NCI-H1417 treated with DMSO at 0.1 percent for 48 hours (cell line): ENCODE measurements around the gene MTRF1L.
A peak's percentile ranks its signal among the peaks of the same experiment; 100 is the strongest.
"Not testable (repeated sequence)": the region's sequence is repeated elsewhere in the genome, so short reads cannot be mapped to it uniquely, and the experiment has no call there.

ENCODE experiments used
- DNase-seq: peaks from one replicate; lab custom pipeline; 2025; lab: John Stamatoyannopoulos, UW

MTRF1L gene

DNA sequence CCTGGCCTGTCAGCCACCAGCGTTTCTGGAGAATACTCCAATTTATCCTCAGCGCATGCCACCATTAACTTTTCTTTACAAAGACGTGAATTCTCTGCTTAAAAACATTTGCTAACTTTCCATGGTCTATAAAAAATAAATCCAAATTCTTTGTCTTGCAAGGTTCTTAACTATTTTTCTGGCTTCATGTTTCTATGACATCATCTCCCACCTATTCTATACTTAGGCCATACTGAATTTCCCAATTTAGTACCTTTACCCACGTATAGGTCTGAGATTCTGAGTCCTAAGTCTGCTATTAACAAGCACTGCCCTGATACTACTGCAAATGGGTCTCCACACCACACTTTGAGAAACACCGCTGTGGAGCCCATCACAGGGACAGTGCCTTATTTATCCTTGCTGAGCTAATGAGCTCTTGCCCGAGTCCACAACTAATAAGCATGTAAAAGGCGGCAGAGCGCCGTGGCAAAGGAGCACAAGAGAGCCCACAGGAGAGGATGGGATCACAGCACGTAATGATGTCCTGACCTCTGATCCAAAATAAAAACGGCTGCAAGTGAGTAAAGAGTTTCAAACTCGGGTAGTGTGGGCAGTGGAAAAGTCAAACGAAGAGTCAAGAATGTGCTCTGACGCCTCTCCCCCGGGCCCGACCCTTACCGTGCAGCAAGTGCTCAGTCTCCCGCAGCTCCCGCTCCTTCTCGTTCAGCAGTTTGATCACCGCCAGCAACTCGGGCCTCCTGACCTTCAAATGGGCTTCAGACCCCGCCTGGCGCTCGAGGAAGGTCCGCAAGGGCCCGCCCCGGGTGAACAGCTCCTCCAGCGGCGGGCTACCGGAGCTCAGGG lies 519 bp downstream of the MTRF1L start:
- DNase-seq = no peak

DNA sequence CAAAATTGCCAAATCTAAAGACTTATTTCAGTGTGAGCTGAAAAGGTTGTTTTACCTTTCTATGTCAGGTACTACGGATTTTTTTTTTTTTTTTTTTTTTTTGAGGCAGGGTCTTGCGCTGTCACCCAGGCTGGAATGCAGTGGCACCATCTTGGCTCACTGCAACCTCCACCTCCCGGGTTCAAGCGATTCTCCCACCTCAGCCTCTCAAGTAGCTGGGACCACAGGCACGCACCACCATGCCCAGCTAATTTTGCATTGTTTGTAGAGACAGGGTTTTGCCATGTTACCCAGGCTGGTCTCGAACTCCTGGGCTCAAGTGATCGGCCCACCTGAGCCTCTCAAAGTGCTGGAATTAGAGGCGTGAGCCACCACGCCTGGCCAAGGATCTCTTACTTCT lies 1.7 kb downstream of the MTRF1L start:
- not testable (repeated sequence) for DNase-seq

DNA sequence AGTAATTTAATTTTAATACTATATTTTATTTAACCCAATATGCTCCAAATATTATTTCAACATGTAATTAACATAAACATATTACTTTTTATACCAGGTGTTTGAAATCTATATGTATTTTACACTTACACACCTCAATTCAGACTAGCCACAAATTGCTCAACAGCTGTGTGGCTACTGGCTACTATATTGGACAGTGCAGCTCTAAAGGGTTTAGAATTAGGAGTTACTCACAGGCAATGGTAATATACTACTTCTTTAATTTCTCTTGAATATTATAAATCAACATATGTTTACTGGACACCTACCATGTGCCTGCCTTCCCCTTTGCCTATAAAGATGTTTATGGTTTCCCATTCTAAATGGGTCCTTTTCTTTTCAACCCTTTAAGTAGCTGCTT lies 2.3 kb downstream of the MTRF1L start:
- no peak for DNase-seq

DNA sequence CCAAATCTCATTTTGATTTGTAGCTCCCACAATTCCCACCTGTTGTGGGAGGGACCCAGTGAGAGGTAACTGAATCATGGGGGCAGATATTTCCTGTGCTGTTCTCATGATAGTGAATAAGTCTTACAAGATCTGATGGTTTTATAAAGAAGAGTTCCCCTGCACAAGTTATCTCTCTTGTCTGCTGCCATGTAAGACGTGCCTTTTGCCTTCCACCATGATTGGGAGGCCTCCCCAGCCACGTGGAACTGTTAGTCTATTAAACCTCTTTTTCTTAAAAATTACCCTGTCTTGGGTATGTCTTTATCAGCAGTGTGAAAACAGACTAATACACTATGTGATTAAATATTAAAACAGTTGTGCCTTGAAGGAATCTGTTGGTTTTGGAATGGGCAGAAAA lies 3.0 kb downstream of the MTRF1L start:
- DNase-seq = not testable (repeated sequence)

DNA sequence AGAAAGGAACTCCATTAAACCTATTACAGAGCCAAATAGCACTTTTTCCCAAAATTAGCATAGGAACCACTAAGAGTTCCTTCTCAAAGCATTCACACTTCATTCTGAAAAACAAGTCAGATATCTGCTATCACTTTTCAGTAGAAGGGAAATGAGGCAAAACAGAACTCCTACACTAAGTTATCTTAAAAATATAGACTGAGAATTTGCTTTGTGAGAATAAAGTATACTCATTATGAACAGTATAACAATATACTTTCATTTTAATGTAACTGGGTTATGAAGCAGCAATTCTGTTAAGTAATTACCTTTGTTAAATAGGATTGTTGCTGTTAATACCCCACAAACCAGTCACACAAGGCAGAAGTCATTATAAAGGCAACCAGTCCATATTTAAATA lies 8.7 kb downstream of the MTRF1L start:
- no peak for DNase-seq

DNA sequence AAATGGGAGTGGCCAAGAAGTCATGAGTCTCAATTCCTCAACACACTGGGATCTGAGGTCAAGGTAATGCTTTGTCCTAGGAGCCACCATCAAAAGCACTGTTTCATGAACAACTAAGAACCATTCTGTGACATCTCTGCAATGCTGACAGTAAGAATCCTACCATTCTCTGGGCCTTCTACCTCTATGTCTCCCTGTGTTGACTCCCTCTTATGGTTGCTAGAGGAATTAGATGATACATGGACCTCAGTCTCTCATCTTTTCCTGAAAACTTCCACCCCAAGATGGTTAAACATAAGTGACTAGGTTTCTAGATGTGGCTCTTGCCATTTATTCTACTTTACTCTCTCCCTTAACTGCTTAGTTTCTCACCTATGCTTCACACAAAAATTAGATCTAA lies 9.1 kb downstream of the MTRF1L start:
- no peak for DNase-seq

DNA sequence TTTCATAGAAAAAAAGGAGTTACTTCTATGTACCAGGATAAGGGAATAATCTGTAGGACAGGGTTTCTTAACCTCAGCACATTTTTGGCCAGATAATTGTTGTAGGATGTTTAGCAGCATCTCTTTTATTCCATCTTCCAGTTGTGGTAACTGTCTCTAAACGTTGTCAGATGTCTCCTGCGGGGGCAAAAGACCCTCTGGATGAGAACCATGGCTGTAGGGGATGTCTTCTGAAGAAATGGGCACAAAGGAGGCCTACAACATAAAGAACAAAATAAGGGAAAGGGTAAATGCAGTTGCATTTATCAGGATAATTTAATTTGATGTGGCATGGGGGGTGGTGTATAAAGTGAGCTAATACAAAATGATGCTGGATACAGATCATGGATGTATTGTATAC lies 15.5 kb downstream of the MTRF1L start:
- DNase-seq = no peak

DNA sequence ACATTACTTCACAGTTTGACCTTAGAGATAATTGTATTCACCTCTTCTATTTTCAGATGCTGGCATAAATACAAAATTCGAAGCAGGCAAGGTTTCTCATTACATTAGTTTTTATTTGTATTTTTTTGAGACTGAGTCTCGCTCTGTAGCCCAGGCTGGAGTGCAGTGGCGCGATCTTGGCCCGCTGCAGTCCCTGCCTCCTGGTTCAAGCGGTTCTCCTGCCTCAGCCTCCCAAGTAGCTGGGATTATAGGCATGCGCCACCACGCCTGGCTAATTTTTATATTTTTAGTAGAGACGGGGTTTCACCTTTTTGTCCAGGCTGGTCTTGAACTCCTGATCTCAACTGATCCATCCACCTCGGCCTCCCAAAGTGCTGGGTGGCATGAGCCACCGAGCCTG lies 17.2 kb downstream of the MTRF1L start:
- DNase-seq = not testable (repeated sequence)

DNA sequence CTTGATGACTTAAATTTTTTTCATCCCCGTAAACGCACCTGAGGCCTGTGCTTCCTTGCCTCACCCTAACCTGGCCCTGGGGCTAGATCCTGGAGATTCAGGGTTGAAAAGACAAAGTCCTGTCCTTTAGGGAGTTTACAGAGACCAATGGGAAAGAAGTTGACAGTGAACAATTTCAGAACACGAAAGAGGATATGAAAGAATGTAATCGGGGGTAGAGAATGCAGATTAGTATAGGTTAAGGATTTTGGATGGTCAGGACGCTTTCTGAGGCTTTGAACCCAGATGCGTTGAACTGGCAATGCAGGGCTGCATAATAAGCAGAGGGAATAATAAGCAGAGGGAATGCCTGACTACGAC lies 18.0 kb downstream of the MTRF1L start:
- DNase-seq = no peak

DNA sequence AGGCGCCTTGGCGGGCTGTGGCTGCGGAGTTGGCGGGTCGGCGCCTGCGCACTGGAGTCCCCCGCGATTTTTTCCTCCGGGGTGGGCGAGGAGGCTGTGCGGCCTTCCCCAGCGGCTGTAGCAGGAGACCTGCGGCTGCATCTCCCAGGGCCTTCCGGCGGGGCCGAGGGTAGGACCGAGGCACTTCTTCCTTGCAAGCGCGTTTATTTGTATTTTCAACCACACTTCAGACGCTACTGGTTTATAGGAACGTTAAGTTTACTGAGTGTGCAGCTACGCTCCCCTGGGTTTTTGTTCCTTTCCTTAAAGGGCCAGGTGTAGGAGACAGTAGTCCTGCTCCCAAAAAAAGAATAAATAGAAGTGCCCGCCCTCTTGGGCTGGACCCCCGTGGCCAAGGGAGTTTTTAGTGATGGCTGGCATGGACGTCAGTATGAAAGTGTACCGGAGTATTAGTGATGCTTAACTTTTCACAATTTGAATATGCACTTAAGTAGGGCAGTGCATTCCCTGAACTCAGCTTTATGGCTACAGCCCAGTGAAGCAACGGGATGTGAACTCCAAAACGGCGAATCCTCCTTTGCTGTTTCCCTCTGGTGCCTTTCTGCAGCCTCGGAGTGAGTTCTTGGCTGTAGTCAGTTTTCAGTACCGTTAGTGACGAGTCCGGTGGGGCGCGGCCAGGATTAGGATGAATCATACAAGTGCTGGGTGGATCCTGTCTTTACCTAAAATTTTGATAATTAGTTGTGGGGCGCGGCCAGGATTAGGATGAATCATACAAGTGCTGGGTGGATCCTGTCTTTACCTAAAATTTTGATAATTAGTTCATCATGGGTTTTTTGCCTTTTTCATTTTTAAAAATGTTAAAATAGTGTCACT lies 18.6 kb downstream of the MTRF1L start:
- DNase-seq = no peak

DNA sequence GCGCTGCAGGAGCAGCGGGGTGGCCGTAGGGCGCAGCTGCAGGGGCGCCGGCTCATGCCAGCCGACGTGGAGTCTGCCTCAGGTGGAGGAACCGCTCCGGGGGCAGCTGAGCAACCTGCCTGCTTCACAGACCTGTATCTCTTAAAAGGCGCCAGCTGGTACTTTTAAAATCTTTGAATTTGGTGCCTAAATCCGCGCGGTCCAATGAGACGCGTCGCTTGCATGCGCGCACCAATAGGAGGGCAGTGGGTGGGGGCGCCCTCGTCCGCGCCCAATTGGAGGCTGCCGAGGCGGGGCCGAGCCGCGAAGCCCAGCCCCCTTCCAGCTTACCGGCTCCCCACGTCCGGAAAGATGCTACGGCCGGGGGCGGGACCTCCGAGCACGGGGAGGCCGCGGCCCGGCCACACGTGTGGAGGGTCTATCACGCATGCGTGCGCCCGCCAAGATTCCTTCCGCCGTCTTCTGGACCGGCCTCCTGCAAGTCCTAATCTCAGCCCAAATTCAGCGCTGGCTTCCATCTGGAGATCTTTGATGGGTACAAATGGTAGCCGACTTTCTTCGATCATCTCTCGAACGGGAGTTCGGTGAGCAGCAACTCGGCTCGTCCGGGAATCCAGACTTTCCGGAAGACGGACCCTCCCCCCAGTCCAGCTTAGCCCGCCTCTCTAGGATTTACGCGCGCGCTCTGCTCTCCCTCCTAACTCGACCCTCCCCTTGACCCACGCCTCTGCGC lies 19.4 kb downstream of the MTRF1L start, which contains the start of gene FBXO5:
TSS of gene FBXO5 (minus strand) at position 138 of the 733 bp plus-strand sequence. CDS start at position 56, 82 bp downstream.
- DNase-seq = peak; percentile 98

DNA sequence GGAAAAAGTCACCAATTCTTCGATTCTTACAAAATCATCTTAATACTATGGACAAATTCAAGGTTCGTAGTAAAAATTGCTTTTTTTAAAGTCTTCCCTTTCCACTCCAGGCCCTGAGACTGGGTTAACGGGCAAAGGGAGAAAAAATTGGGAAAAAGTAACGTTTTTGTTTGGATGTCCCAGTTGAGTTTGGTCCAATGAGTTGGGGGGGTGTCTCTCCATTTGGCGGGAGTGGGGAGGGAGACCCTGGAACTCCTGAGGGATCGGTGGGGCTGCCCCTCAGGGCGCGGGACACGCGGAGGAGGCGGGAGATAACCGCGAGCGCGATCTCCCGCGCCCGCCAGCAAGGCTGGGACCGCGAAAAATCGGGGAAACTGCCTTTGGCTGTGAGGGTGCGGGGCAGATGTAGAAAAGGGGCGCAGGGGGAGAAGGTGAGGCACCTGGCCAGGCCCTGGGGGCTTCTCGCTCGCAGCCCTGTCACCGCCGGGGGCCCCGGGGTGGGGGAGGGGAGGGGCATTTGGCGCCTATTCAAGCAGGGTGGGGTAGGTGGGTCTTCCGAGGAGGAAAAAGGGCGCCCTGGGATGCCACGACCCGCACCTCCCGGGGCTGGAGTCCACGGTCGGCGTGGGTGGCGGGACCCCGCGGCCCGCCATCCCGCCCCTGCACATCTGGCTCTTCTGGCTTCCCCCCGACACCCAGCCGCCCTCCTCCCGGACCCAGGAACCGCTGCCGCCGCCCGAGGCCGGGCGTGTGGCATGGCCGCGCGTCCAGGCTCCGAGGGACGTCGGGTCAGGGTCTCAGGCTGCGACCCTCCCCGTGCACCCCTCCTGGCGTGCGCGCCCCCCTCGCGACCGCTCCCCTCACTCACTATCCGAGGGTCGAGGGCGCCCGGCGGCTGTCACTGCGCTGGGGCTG lies 20.3 kb downstream of the MTRF1L start:
- DNase-seq = no peak

DNA sequence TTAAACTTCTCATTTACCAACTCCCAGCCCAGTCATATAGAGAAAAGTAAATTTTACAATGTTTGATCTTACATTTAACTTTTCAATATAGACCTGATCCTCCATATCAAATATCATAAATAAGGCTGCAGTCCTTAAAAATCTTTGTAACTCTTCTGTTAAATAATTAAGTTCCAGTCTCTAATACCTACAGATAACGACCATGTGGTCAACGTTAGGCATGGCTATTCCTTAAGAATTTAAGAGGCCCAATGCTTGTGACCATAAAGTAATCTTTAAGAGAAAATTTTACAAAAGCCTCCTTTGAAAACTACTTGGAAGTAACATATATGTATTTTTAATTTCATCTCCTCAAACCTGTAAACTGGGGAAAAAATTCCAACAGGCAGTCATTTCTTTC lies 21.3 kb downstream of the MTRF1L start:
- DNase-seq = no peak

DNA sequence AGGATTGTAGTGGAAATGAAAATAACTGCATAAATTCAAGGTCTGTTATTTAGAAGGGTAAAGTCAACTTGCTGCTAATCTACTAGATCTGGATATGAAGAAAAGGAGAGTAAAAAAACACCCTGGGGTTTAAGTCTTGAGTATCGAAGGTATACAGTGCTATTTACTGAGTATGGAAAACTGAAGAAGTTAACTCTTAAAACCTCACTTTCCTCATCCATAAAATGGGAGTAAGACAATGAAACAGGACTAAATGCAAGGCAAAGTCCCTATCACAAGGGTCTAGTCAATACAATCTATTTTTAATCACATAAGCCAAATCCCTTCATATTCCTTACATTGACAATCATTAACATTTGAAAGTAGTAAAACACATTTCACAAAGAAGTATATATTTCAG lies 21.9 kb downstream of the MTRF1L start:
- DNase-seq = no peak

DNA sequence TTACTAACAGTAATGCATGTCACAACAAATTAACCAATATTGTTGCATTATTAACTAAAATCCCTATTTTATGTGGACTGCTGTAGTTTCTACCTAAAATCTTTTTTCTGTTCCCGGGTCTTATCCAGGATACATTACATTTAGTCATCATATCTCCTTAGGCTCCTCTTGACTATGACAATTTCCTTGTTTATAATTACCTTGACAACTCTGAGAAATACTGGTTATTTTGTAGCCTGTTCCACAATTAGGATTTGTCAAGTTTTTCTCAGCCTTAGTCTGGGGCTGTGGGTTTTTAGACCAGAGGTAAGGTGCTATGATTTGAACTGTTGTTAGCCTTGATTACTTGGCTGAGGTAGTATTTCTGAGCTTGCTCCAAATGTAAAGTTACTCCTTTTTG lies 23.4 kb downstream of the MTRF1L start:
- DNase-seq = no peak

DNA sequence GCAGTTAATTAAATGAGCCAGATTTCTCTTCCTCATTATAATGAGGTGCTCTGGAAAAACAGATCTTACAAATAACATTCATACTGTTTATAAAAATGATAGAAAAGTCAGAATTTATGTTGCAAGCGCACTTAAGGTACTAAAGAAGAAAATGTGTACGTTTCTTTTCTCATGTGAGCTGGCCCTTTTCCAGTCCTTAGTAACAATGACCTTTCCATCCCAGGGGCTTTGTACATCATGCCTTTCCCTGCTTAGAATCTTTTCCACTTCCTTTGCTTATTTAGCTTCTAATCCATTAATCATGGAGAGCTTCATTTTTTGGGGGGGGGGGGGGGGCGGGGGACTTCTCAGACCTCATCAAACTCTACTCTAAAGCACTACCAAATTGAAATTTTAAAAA lies 24.5 kb downstream of the MTRF1L start:
- DNase-seq = no peak

DNA sequence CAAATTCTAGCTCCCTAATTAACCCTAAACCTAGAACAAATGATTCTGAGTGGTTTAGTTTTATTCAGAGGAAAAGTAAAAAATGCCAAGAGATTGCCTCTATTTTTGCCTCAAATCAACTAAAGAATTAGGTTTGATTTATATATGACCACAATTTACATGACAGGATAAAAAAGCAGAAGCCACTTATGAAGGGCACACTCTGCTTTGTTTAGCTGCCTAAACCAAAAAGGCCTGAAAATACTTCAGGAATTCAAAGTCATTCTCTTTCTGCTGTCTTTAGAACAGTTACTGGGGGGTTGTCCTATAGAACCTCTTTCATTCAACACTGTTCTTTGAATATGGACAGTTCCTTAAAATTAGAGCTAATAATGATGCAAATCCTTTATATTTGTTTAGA lies 25.0 kb downstream of the MTRF1L start:
- no peak for DNase-seq

DNA sequence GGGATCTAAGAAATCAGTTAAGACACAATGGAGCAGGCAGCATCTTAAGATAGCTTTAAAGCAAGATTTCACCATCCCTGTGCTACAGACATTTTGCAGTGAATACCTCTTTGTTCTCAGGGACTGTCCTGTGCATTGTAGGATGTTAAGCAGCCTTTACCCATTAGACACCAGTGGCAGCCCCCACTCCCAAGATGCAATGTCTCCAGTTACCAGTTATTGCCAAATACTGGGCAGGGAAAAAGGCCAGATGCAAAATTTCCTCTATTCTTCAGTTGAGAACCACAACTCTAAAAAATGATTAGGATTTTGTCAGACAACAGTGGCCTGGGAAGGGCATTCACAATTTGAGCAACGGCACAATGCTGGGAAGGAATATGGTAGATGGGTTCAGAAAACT lies 25.8 kb downstream of the MTRF1L start:
- DNase-seq = no peak

DNA sequence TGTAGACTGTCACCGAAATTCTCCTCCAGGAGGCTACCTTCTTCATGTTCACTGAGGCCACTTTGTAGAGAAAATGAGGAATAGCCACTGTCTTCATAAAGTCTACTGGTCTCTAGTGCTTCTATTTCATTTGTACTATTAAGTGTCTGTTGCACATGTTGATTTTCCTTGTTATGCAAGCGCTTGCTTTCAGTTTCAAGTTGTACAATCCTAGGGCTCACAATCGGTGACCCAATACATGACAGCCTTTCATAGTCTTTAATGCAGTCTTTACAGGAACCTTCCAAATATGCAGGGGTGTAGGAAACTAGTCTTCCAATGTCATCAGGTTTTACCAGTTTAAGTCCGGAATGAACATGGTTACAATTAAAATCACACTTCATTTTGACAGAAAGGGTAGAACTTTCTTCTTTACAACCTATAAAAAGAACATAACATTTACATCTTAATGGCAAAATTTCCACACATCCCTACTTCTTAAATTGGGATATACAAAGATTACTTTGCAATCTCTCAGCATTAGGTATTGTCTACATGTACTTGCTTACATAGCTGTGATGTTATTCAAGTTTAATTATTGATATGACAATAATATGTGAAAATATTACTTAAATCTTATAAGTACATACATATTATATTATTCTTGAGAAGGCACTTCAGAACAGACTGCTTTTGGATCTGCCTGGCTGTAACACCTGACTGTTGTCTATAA lies 27.1 kb downstream of the MTRF1L start:
- DNase-seq = no peak

DNA sequence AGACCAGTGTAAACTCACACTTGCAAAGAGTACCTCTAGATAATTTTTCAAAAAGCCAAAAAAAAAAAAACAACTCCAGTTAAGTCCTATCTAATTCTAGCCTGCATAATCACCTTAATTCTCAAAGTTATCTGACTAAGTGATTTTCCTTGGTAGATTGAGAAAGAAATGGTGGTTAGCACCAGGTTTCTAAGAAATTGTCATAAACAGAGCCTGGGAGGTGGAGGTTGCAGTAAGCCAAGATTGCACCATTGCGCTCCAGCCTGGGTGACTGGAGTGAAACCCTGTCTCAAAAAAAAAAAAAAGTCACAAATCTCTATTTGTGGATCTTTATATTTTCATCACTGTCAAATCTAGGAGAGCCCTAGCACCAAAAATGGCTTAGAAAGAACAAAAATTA lies 28.6 kb downstream of the MTRF1L start:
- no peak for DNase-seq
